Measurements from ENCODE around the gene FA2H.
A peak's percentile ranks its signal among the peaks of the same experiment; 100 is the strongest.
"Not testable (repeated sequence)": the region's sequence is repeated elsewhere in the genome, so short reads cannot be mapped to it uniquely, and the experiment has no call there.

Gene FA2H

DNA sequence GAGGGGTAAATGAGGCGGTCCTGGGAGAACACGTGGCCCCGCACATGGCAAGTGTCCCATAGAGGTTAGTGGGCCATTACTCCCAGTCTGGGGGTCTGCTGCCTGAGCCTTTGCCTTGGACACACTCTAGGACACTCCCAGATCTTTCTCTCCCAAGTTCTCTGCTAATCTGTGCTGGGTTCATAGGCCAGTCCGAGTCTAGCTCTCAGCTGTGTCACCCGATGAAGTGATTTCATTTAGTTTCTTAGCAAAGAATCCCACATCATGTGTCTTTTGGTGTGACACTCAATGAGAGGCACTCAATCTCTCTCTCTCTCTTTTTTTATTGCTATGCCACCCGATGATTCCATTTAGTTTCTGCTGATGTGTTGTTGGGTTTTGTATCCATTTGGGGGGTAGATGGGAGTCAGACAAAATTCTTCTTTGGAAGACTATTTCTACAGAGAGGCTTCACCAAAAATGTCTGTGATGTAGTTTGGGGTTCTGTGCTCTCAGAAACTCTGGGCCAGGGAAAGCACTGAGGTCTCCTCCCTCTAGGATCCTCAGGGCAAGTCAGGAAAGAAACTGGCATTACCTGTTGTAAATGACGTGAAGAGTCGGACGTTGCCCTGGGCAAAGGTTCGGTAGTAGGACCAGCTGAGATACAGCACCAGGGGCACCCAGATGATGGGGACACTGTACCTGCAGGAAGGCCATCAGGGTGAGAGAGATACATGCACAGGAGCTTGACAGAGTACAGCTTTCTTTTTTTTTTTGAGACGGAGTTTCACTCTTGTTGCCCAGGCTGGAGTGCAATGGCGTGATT, 48.8 kb downstream of the FA2H start:
- H3K4me3 ChIP-seq (ENCODE audit: low read length) = no peak overlapping the region
- no peak for DNase-seq (ENCODE audit: low read depth)
- TF ChIP-seq, protein P1, sequence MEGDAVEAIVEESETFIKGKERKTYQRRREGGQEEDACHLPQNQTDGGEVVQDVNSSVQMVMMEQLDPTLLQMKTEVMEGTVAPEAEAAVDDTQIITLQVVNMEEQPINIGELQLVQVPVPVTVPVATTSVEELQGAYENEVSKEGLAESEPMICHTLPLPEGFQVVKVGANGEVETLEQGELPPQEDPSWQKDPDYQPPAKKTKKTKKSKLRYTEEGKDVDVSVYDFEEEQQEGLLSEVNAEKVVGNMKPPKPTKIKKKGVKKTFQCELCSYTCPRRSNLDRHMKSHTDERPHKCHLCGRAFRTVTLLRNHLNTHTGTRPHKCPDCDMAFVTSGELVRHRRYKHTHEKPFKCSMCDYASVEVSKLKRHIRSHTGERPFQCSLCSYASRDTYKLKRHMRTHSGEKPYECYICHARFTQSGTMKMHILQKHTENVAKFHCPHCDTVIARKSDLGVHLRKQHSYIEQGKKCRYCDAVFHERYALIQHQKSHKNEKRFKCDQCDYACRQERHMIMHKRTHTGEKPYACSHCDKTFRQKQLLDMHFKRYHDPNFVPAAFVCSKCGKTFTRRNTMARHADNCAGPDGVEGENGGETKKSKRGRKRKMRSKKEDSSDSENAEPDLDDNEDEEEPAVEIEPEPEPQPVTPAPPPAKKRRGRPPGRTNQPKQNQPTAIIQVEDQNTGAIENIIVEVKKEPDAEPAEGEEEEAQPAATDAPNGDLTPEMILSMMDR (IDR thresholded peaks at IDR 0.05; ENCODE audit: insufficient read depth, low read depth, low read length, missing control alignments) = no peak

- peak; percentile 78 for DNase-seq (ENCODE audit: low read depth)
- H3K4me3 ChIP-seq (ENCODE audit: low read length) = no peak overlapping the region
- TF ChIP-seq, protein P1 (IDR thresholded peaks at IDR 0.05; ENCODE audit: insufficient read depth, low read depth, low read length, missing control alignments) = peak; percentile 43
These were observed 49.6 kb downstream of the FA2H start for GRCh38 chr16:74724820-74725549.

DNA sequence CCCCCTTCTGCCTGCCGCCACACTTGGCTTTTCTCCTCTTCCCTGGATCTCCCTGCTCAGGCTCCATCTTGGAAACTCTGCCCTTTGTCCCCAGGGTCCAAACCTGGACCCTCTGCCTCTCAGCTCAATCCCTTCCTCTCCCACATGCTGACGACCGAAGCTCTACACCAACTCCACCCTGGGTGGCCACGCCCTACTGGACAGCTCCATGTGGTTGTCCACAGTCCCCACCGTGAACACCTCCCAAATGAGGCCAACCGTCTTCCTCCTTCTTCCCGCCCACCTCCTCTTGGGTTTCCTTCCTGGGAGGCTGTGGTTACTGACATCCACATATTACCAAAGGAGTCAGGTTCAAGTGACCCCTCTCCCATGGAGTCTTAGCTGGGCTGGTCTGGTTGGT, 51.4 kb downstream of the FA2H start:
- no peak overlapping the region for H3K4me3 ChIP-seq (ENCODE audit: low read length)
- DNase-seq (ENCODE audit: low read depth) = no peak
- TF ChIP-seq, protein P1 (IDR thresholded peaks at IDR 0.05; ENCODE audit: insufficient read depth, low read depth, low read length, missing control alignments) = no peak

DNA sequence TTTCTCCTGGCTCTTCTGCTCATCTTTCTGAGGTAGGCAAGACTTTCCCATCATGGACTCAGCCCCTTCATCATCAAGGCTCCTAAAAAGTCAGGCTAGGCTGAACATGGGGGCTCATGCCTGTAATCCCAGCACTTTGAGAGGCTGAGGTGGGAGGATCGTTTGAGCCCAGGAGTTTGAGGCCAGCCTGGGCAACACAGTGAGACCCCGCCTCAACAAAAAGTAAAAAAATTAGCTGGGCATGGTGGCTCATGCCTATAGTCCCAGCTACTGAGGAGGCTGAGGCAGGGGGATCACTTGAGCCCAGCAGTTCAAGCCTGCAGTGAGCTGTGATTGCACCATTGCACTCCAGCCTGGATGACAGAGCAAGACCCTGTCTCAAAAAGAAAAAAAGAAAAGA, 52.5 kb downstream of the FA2H start:
- not testable (repeated sequence) for H3K4me3 ChIP-seq (ENCODE audit: low read length); DNase-seq (ENCODE audit: low read depth)

- TF ChIP-seq, protein P1 (IDR thresholded peaks at IDR 0.05; ENCODE audit: insufficient read depth, low read depth, low read length, missing control alignments) = no peak
- DNase-seq (ENCODE audit: low read depth) = no peak
- H3K4me3 ChIP-seq (ENCODE audit: low read length) = no peak overlapping the region
These were observed 52.9 kb downstream of the FA2H start for GRCh38 chr16:74721716-74722115.

DNA sequence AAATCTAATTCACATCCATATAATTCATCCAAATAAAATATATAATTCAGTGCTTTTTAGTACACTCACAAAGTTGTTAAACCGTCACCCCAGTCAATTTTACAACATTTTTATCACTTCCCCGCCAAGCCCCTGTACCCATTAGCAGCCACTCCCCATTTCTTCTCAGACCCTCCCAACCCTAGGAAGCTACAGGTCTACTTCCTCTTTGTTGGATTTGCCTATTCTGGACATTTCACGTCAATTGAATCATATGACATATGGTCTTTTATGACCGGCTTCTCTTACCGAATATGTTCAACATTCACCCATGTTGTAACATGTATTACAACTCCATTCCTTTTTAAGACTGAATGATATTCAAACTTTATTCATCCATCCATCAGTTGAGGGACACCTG, 54.0 kb downstream of the FA2H start:
- TF ChIP-seq, protein P1 (IDR thresholded peaks at IDR 0.05; ENCODE audit: insufficient read depth, low read depth, low read length, missing control alignments) = no peak
- DNase-seq (ENCODE audit: low read depth) = no peak
- H3K4me3 ChIP-seq (ENCODE audit: low read length) = no peak overlapping the region

DNA sequence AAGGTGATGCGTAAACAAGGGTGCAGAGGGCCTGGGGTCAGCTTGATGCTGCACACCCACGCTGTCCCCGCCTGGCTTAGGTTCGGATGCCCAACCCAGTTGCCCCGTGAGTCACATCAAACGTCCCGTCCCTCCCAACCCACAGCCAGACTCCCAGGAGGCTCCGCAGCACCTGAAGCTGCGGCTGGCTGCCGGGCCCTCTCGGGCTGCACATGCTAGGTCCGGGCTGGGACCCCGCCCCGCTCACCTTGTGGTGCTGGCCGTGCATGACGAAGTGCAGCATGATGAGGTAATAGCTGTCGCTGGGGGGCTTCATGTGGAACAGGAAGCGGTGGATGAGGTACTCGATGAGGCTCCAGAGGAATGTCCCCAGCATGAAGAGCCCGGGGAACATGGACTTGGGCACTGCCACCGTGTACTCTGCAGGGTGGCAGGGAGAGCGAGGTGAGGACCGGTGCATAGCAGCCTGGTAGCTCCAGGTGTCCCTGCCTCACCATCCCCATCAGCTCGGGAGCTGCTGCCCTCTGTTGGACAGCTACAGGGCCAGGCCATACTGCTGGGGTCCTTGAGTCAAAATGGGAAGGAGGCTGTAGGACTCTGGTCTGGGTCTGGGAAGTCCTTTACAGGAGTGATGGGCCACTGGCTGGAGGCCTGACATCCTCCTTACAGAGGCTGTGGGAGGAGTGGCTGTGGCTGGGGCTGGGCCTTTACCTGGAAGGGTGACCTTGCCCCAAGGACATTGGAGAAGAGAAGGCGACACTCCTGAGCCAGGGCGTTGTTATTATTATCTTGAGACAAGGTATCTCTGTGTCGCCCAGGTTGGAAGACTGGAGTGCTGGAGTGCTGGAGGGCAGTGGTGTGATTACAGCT, 55.6 kb downstream of the FA2H start:
- no peak for DNase-seq (ENCODE audit: low read depth)
- TF ChIP-seq, protein P1 (IDR thresholded peaks at IDR 0.05; ENCODE audit: insufficient read depth, low read depth, low read length, missing control alignments) = no peak
- no peak overlapping the region for H3K4me3 ChIP-seq (ENCODE audit: low read length)
